ENCODE measurements around the gene MYL6B. TPM values are rescaled to one million over a fixed set of nuclear protein-coding genes. Genes with fewer than 3 reads are reported as not detected.
A peak's percentile ranks its signal among the peaks of the same experiment; 100 is the strongest.

Gene MYL6B
- total RNA-seq, 1 donor from 2014 or later: 40.8 TPM

GRCh38 chr12:56158029-56158925 lies 5.9 kb downstream of the MYL6B start, which contains the start of gene MYL6:
TSS of gene MYL6 (plus strand) at chr12:56158359. CDS start at chr12:56158402, 43 bp downstream.
- intact Hi-C loops (cut with DNase I): no loop called here
- H3K4me1 ChIP-seq: peaks cover 40% of the 10 kb centered on the region

GRCh38 chr12:56158926-56159461 lies 6.6 kb downstream of the MYL6B start:
- peak overlapping the region; percentile 99 for H3K27ac ChIP-seq
- no peak for TF ChIP-seq CTCF (IDR thresholded peaks at IDR 0.05)
- peak; percentile 31 to 87 for TF ChIP-seq POLR2AphosphoS5 (IDR thresholded peaks at IDR 0.05; ENCODE audit: insufficient read depth in 1 of 2, low read depth in 1 of 2)
- TF ChIP-seq POLR2A (IDR thresholded peaks at IDR 0.05): no peak
- H3K4me3 ChIP-seq: peak overlapping the region; percentile 93 to 97
- peaks cover 35% of the 10 kb centered on the region for H3K4me1 ChIP-seq
- H3K36me3 ChIP-seq: peaks cover 3 to 41% of the 10 kb centered on the region in 2 donors
- intact Hi-C loops (cut with DNase I): no loop called here
- H3K9me3 ChIP-seq: no peaks in the 10 kb centered on the region
- no peak for DNase-seq (ENCODE audit: extremely low spot score in 2 of 2)
- H3K27me3 ChIP-seq: no peaks in the 10 kb centered on the region

More at GRCh38 chr12:56158029-56158925, 5.9 kb downstream of the MYL6B start, which contains the start of gene MYL6:
- H3K4me3 ChIP-seq: peak within 1 kb of the TSS; percentile 93 to 97
- H3K27me3 ChIP-seq: no peaks in the 10 kb centered on the region
- TF ChIP-seq CTCF (IDR thresholded peaks at IDR 0.05): no peak
- TF ChIP-seq POLR2A (IDR thresholded peaks at IDR 0.05): peak; percentile 80 to 100
- TF ChIP-seq POLR2AphosphoS5 (IDR thresholded peaks at IDR 0.05; ENCODE audit: insufficient read depth in 1 of 2, low read depth in 1 of 2): peak; percentile 93 to 98
- peaks cover 3 to 34% of the 10 kb centered on the region in 2 donors for H3K36me3 ChIP-seq
- no peaks in the 10 kb centered on the region for H3K9me3 ChIP-seq
- peak; percentile 98 to 99 for DNase-seq (ENCODE audit: extremely low spot score in 2 of 2)
- H3K27ac ChIP-seq: peak within 1 kb of the TSS; percentile 99

- TF ChIP-seq CTCF (IDR thresholded peaks at IDR 0.05) (no peak), POLR2A (IDR thresholded peaks at IDR 0.05) (no peak), POLR2AphosphoS5 (IDR thresholded peaks at IDR 0.05; ENCODE audit: insufficient read depth in 1 of 2, low read depth in 1 of 2) (peak in 1 of 2 donors; percentile 8)
- no peaks in the 10 kb centered on the region for H3K27me3 ChIP-seq
Measured at GRCh38 chr12:56159482-56160192, 7.2 kb downstream of the MYL6B start.

DNA sequence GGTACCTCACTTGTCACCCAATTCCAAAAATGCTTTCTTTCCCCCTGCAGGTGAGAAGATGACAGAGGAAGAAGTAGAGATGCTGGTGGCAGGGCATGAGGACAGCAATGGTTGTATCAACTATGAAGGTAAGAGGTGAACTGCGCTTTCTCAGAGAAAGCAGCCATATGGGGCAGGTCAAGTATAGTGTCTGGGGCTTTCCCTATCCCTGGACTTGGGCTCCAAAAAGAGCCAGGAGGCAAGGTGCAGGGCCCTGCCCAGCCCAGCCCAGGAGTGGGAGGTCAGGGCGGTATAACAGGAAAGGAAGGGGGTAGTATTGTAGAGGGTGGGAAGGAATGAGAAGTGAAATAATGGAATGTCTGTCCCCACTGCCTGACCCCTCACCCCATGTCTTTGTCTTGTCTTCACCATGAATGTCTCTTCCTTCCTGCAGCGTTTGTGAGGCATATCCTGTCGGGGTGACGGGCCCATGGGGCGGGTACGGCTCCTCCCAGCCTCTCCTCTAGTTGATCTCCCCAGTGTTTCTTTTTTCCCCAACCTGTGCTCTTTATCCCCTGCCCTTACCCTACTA lies 7.9 kb downstream of the MYL6B start:
- intact Hi-C loops (cut with DNase I): loop anchor here (5.0 kb wide), 1 partner anchor 38 kb away; no protein-coding TSS in a partner anchor
- Histone ChIP-seq H3K4me3 (peak overlapping the region; percentile 93 to 97), H3K9me3 (no peaks in the 10 kb centered on the region), H3K27ac (peak overlapping the region; percentile 99), H3K27me3 (no peaks in the 10 kb centered on the region), H3K36me3 (peaks cover 3 to 54% of the 10 kb centered on the region in 2 donors), H3K4me1 (peaks cover 35% of the 10 kb centered on the region)
- no peak for DNase-seq (ENCODE audit: extremely low spot score in 2 of 2)
- TF ChIP-seq CTCF (IDR thresholded peaks at IDR 0.05) (no peak), POLR2AphosphoS5 (IDR thresholded peaks at IDR 0.05; ENCODE audit: insufficient read depth in 1 of 2, low read depth in 1 of 2) (peak in 1 of 2 donors; percentile 29)

More at GRCh38 chr12:56159482-56160192, 7.2 kb downstream of the MYL6B start:
- peaks cover 35% of the 10 kb centered on the region for H3K4me1 ChIP-seq
- peaks cover 3 to 47% of the 10 kb centered on the region in 2 donors for H3K36me3 ChIP-seq
- peak overlapping the region; percentile 99 for H3K27ac ChIP-seq
- peak overlapping the region; percentile 93 to 97 for H3K4me3 ChIP-seq
- H3K9me3 ChIP-seq: no peaks in the 10 kb centered on the region
- intact Hi-C loops (cut with DNase I): loop anchor here (5.0 kb wide), 1 partner anchor 37 kb away; no protein-coding TSS in a partner anchor
- no peak for DNase-seq (ENCODE audit: extremely low spot score in 2 of 2)

All from vagina (tissue), 2 donors.